Kasumi-1 (cell line): Measurements from ENCODE around the gene GSX1.
A peak's percentile ranks its signal among the peaks of the same experiment; 100 is the strongest.
"Not testable (repeated sequence)": the region's sequence is repeated elsewhere in the genome, so short reads cannot be mapped to it uniquely, and the experiment has no call there.

Experiments used
- DNase-seq, 2 experiments: peaks; one replicate each; lab custom pipeline; 2025; lab: John Stamatoyannopoulos, UW

The GSX1 gene

DNA sequence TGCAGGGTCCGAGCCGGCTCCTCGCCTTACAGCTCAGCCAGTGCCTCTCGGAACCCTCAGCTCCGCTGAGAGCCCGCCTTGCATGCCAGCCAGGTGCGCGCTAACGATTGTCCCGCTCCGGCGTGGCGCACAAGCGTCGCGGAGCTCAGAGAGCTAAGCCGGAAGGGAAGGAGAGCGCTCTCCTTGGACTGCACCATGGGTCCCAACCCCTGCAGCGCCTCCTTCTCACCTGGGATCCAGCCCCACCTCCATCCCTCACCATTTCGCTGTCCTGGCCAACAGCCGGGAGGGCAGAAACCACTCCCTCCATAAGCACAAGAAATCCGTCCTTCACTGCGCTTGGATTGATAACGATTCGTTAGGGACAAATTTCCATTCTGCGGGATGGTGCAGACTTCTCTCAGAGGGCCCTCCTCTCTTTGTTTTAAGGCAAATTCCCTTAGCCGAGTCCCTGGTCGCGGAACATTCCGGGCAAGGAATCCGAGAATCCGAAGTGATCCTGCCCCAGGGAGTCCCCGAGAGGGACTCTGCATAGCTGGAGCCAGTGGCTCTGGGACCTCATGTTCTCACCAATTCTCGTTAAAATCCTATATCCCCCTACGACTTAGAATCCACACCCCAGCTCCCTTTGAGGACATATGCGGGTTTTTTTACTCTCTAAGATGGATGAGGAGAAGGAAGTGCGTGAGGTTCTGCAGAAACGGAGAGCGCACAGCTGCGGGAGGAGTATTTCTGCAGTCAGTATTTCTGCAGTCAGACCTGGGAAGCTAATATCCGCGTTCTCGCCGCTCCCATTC lies 2.8 kb downstream of the GSX1 start:
- no peak for DNase-seq

DNA sequence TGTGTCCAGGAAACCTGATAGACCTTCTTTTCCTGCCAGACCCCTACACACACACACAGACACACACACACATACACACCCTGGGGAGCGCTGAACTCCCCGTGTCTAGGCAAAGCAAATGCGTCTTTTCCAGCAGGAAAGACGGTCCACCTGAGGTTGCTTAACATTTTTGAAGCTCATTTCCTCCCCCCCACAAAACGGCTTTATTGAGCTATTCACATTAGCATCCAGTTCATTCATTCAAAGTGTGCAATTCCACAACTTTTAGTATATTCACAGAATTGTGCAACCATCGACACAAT lies 3.4 kb downstream of the GSX1 start:
- no peak for DNase-seq

DNA sequence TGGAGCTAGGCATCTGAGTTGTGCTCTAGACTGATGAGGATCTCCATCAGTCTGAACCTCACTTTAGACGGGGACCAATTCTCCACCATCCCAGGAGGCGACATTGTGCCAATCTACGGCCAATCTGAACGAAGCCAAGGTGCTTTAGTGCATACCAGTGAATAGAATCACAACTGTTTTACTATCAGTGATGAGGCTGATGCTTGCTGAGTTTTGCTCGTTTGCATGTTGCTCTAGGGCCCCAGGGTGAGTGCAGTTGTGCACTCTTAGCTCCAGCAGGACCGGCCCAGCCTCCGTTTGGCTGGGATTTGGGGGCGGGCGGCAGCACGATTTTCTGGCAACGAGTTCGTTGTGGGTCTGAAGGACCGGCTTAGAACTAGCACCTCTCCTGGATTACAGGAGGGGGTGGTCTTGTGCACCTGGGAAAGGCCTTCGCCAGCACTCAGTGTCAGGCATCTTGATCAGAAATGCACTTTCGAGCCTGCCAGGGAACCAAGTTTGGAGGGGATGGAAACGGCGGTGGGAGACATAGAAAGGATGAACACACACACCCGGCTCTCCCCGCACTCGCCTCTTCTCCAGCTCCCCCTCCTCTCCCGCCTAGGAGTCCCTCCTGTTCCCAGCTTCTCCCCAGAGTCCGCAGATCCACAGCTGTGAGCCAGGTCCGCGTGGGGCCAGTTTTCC lies 4.4 kb downstream of the GSX1 start:
- DNase-seq, result no peak

DNA sequence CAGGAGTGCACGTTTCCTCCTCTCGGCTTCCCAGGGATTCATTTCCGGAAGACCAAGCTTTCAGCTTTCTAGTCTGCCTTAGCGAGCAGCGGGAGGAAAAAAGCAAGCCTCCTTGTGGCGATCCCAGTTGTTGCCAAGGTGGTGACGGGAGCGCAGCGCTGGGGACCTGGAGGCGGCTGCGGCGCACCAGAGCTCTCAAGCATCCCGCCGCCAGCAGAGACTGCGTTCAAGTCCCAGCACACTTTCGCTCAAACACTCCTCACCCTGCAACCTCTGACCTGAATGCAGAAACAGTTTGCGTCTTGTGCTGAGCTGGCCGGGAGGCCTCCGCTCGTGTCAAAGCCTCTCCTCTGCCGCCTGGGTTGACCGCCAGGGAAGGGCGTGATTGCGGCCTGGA lies 4.9 kb downstream of the GSX1 start:
- DNase-seq, result no peak

DNA sequence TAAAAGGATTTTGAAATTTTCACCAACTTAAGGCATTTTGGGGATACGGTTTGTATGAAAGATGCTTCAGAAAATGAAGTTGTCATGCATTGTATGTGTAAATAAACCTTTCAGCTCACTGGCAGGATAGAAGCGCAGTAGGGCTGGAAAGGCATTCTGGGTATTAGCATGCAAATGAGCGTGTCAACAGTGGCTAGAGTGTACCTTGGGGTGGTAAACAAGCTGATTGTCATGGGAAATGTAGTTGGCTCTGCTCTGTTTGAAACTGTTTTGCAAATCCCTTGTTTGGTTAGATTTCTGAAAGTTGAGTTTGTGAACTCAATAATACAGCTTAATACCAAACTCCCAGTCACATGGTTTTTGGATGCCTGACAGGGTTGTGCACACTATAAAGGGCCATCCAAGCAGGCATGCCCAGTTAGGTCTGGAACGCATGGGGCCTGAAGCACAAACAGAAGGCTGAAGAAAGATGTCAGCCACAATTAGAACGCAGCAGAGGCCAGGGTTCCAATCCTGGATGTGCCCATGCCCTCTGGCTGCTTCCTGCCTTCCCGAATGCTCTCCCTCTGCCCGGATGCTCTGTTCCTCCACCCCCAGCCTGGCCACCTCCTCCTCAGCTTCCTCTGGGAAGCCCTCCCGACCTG lies 14.6 kb downstream of the GSX1 start:
- DNase-seq, result no peak

DNA sequence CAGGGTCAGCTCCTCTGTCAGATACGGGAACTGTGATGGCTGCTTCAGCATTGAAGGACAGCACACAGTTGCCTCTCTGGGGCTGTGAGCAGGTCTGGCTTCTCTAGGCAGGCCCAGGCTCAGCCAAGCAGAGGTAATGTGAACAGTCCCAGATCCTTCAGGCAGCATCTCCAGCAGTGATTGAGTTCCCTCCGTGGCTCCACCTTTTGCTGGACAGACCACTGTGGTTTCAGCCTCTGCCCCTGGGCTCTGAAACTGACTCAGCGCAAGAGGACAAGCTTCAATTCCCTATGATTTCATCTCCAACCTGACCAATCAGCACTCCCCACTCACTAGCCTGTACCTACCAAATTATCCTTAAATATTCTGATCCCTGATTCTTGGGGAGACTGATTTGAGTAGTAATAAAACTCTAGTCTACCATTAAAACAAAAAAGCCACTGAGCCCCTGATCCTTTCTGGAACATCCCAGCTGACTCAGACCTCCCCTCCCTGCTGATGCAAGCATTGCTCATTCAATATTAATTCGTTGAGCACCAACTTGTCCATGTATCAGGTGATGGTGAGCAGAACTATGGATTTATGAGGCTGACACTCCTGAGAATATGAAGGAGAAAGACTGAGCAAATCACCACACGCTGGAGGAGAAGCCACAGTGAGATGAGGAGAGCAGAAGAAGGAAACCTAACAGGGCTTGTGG lies 16.7 kb downstream of the GSX1 start:
- no peak for DNase-seq

DNA sequence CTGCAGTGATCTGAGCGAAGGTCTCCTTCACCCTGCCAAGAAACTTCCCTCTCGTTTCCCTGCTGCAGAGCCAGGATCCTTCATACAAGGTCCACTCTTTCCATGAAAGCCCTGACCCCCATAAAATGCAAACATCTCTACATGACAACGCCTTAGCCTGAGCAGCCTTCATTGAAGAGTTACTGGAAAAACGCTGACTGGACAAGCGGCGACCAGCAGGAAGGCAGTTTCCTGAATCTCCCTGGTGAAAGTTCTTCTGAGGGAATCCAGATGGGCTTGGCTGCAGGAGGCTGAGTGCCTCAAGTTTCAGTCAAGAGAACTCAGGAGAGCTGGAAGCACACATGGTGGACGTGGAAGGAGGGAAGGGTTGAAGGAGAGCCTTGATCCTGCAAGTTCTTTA lies 17.7 kb downstream of the GSX1 start:
- DNase-seq, result no peak

DNA sequence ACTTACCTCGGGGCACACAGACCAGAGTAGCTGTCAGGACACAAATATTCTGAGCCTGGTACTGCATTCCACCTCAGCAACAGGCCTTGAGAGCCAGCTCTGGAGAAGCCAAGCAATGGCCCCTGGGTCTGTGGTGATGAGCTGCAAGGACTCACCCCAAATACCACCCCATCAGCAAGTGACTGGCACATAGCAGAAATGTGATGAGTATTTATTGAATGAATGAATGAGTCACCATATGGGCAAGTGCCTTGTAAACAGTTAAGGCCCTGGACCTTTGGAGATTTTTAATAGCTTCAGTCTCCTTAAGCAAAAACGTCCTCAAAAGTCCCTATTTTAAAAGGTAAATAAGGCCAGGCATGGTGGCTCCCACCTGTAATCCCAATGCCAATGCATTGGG lies 18.2 kb downstream of the GSX1 start:
- DNase-seq, result no peak

DNA sequence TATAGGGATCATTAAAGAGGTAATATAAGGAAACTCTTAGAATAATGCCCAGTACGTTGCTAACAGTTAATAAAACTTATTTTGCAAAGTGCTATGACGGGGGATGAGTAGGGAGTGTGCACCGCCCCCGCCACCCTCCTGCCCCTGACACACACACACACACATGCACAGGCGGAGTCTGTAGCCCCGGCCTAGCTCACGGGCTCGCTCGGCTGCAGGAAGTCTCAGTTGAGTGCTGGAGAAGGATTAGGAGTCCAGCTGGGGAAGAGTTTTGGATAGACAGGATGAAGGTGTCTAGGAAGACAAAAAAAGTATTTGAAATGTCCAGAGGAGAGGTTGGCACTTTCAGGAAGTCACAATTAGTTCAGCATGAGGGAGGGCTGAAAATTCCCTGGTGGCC lies 21.5 kb downstream of the GSX1 start:
- DNase-seq, result no peak

DNA sequence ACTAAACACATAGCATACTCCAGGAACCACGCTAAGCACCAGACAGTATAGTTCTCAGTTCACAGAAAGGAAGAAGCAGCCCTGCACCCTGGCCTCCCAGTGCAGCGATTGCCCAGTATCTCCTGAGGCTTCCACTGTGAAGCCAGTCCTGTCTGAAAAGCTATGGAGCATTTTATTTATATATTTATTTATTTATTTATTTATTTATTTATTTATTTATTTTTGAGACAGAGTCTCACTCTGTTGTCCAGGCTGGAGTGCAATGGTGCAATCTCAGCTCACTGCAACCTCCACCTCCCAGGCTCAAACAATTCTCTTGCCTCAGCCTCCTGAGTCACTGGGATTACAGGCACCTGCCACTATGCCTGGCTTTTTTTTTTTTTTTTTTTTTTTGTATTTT lies 25.5 kb downstream of the GSX1 start:
- DNase-seq, result not testable (repeated sequence)

DNA sequence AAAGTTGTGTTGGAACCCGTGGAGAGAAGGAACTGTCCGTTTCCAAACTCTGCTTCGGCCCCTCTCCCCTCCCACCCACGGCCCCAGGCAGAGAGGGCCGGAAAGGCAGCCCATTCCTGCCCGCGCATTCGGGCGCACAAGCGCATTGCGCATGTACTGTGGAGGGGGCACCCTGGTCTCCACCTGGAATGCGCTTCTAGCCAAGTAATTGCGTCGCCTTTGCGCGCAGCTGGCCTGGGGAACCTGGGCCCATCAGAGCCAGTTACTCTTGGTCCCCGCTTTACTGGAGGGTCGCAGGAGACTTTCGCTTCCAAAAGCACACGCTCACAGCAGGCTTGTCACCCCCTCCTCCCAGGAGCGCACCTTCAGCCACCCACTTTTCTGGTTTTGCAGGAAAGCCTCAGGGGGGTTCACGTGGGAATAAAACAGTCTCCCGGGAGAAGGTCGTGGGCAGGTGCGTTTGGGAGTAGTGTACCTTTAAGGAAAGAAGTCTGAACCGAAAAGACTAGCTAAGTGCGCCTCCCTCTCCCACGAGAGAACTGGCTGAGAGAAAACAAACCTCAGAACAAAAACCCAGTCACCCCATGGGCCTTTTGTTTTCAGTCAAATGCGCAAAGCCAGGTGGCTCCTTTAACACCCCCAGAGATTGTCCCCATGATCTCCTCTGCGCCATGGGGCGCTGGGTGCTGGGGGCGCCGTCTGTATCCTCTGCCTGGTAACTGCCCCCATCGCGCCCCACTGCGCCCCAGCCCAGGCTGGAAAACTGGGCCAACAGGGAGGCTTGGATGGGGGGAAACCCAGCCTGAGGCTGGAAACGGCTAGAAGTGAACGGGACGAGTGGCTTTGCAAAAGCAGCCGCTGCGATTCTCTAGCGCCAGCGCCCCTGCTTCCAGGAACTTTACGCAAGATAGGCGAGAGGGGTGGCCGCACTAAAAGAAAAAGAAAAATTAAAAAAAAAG lies 28.5 kb downstream of the GSX1 start:
- DNase-seq, result no peak

DNA sequence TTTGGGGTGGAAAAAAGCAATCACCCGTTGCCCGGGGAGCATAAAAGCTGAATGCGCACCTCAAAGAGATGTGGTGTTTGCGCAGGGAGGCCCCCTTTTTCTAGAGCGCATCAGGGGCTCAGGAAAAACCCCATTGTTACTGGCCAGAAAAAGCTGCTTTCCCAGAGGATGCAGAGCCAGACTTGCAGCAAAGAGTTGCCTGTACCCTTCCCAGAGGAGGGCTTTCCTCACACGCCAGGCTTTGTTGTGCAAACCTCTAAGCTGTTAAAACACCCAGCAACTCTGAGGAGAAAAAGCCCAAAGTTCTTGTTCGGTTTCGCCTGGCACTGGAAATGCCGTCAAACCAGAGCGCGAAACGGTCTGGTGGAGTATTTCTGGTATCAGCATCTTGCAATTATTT lies 29.3 kb downstream of the GSX1 start:
- no peak for DNase-seq

DNA sequence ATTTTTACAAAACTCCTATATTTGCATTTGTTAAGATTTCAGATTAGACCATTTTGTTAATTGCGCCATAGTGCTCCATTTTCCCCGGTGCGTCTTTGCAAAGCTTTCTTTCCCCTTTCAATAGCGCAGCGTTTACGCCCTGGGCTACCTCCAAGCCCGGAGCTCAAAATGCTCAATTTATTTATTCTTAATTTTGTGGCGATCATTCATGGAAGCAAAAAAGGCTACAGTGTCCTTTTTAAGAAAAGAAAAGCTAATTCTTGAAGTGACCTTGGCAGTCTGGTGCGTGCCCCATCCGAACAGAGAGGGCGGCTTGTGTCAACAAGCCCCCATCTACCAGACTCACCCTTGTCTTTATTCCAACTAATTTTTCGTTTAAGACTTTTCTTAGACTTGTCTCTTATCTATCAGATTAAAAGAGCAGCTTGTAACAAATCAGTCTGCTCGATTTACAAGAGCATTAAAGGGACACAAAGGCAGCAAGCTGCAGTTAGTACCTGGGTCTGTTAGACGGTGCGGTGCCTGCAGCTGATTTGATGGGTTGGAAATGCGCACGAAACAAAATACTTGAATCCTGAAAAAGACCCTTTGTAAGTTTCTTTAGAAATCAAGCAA lies 30.1 kb downstream of the GSX1 start:
- DNase-seq, result no peak

DNA sequence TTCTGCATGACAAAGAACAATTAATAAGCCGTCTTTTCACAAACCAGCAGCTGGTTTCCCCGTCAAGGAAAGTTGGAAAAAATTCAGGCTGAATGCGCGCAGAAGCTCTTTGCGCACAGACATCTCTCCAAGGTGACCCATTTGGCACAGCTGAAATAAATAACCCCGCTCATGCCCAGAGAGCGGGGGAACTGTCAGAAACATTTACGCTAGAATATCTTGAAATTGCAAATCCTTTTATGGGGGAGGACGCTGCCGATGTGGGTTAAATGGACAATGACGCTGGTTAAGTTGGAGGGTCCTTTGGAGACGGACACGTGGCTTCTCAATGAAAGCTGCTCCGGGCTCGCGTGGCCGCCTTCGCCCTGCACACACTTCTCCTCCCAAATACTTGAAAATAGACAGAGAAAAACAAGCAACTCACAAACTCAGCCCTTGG lies 30.6 kb downstream of the GSX1 start:
- DNase-seq, result no peak

DNA sequence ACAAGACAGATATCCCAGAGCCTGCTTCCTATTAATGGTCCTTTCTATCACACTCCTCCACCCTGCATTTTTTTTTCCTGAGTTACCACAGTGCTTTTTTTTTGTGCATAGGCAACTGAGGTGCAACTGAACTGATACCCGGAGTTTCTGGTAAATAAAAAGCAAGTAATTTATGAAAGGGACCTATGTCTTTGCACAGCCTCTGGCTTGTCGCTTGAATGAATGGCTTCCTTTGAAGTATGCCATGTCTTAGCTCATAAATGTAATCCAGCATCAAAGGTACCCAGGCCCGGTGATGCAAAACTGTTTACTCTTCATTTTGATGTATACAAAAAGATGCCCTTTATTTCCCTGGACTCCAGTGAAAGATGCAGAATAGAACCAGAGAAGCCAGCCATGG lies 31.8 kb downstream of the GSX1 start:
- DNase-seq, result no peak

DNA sequence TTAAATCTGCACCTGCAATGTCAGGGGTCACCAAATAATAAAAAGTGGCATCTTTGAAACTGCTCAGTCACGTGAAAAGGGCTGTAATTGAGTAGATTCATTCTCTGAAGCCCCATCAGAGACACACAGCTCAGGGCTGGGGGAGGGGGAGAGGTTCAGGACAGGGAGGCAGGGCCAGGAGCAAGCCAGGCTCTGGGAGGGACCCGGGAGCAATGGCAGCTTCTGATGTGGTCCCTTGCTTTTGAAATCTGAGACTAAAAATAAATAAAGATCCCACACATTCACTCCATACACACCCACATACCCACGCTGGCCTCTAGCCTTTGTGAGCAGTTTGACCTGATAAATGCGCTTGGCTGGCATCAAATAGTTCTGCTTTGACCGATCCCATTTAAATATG lies 32.8 kb downstream of the GSX1 start:
- no peak for DNase-seq

DNA sequence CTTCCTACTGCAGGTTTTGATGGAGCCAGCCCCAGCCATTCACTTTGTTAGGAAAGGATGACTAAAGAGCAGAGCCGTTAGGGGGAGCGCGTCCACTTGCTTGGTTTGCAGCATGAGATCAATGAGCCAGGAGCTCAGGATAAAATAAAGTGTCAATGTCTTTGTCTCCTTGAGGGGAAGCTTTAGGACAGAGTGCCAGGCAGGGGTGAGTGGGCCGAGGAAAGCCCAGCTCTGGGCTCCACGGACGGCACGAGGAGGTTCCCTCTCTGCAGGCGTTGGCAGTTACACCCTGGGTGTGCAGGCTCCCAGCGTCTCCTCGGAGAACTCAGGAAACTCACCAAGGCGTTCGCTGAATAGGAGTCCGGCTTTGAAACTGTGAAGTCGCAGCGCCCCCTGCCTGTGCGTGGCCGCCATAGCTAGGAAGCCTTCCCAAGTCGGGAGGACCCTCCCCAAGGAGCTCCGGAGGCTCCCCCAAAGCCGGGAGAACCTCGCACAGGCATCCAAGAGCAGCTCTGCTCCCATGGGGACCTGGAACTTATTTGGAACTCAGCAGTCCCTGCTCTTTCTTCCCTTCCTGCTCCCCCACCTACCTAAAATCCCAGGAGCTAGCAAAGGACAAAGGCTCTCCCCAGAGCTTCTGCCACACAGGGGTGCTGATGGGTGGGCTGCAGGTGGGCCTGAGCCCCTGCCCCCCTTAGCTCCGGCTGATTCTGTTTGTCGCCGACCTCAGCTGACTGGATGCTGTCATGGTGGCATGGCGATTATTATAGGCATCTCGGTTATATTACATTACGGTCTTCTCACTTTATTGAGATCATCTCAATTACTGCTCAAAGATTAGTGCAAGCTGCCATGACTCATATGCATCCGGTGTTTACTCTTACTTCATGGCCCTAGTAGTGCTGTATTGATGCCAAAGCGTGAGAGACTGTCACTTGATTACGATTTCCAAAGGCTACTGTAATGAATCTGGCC lies 34.4 kb downstream of the GSX1 start:
- DNase-seq, result peak; percentile 52 to 59

DNA sequence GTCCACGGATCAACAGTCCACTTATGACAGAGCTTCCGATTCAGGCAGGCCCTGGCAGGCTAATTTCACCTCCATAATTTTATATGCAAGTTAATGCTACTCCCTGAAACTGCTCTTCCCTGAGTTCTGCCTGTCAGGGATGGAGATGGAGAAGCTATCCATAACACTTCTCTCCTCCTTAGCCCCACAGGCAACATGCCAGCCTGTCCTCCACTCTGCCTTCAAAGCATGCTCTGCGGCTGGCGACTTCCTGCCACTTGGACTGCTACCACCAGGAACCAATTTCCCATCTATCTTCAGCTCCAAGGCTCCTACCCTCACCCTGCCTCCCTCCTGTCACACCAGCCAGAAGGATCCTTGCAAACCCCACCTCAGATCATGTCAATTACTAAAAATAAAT lies 35.4 kb downstream of the GSX1 start:
- no peak for DNase-seq

DNA sequence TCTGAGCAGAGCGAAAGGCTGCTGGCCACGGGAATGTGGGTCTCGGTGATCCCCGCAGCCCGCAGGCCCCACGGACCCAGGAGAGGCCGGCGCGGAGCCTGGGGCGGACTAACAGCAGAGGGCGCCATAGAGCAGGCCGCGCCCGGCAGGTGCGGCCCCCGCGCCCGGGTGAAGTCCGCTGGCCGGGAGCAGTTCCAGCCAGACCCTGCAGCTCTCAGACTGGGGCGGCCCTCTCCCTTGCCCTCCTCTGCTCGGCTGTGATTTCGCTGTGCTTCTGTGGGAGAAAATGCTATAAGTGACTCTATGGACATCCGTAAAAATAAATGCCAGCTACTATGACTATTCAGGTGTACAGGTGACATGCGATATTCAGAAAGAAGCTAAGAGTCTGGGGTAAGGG lies 37.7 kb downstream of the GSX1 start:
- DNase-seq, result peak; percentile 0 to 2

DNA sequence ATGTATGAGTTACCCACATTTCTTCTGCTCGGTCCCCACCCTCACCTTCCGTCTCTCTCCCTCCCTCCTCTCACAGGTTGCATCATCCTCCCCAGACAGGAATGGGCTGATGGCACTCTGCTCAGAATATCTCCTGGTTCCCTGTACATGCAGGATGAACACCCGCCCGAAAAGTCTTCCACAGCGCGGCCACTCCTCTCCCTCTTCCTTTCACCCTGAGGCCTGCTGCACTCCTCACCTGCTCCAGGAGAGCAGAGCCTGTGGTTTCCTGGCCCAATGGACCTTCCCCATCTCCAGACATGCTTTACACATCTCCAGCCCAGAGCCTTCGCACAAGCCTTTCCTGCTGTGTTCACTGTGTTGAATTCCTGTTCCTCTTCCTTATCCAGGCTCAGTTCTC lies 40.9 kb downstream of the GSX1 start:
- no peak for DNase-seq
